ENCODE data around the gene RAB34.

The RAB34 gene

DNA sequence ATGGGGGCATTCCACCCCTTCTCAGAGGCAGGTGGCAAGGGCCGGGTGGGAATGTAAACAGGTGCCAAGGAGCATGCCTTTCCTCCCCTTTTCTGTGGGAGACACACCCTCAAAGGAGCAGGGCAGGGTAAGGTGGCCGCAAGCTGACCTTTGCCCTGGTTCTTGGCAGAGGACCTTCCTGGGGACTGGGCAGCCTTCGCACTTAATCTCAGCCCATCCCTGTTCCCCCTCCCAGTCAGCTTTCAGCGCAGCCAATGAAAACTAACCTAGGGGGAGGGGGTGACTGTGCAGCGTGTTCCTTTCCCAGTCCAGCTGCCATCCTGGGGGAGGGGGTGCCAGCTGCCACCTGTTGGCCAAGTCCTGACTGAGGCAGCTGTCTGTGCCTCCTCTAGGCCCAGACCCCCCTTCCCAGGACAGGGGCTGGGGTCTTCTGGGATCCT, 29.0 kb upstream of the RAB34 start:
- DNase-seq (ENCODE audit: low spot score): no peak
- POLR2A ChIA-PET (ENCODE audit: low non-redundant PET): interaction anchor here (0.7 to 6.8 kb wide), 3 partner anchors 20 to 133 kb away, joined by 3 to 95 read pairs (median 7); partner anchors contain the start of genes NEK8, RPL23A and TLCD1
- CTCF ChIA-PET: interaction anchor here (14.3 kb wide), 1 partner anchor 20 kb away, joined by 249 read pairs; the partner anchor contains the start of genes NEK8 and TLCD1
- TF ChIP-seq CTCF (conservative IDR thresholded peaks at IDR 0.05; ENCODE audit: low read depth): no peak
- H3K27ac ChIP-seq: peak overlapping the region; percentile 100

GRCh38 chr17:28745786-28746411, 28.2 kb upstream of the RAB34 start:
- ChIA-PET CTCF (interaction anchor here (0.6 to 14.3 kb wide), 2 partner anchors 17 to 19 kb away, joined by 5 to 249 read pairs; partner anchors contain the start of genes NEK8 and TLCD1), POLR2A (ENCODE audit: low non-redundant PET) (interaction anchor here (0.7 to 6.8 kb wide), 3 partner anchors 19 to 204 kb away, joined by 3 to 95 read pairs (median 3); partner anchors contain the start of genes NEK8 and TLCD1)
- no peak for TF ChIP-seq CTCF (conservative IDR thresholded peaks at IDR 0.05; ENCODE audit: low read depth)
- H3K27ac ChIP-seq: peak overlapping the region; percentile 100
- DNase-seq (ENCODE audit: low spot score): peak; percentile 83

DNA sequence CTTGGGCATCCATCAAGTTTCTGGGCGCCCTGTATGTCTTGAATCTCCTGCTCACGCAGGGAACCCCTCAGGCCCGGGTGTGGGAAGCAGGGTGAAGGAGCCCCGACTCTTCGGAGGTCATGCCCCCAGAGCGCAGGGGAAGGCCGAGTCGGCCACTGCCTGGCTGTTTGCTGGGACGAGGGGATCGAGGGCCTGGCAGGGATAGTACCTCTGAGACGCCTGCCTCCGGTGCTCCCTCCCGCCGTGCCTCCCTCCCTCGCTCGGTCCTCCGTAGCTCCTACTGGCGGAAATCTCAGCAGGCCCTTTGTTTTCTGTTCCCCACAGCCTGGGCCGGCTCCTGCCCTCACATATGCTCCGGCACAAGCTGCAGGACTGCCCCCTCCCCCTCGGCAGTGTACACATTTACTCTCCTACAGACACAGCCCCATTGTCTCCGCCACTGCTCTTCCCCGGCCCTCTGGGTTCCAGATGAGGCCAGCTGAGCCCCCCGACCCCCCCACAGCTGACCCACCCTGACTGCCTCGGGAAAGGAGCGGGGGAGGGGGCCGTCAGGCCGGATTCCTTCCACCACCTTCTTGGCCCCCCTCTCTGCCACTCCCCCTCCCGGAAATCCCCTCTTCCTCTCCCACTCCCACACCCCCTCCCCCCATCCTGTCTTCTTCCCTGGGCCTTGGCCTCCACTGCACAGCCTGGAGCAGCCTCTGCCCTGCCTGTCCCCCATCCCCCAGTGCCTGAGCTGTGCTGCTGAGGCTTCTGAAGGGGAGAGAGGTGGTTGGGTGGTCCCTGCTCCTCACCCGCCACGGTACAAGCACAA, 27.5 kb upstream of the RAB34 start:
- CTCF ChIA-PET: interaction anchor here (0.6 to 14.3 kb wide), 2 partner anchors 18 to 19 kb away, joined by 5 to 249 read pairs; partner anchors contain the start of genes NEK8 and TLCD1
- no peak for DNase-seq (ENCODE audit: low spot score)

GRCh38 chr17:28744104-28744971, 26.7 kb upstream of the RAB34 start:
- TF ChIP-seq CTCF (conservative IDR thresholded peaks at IDR 0.05; ENCODE audit: low read depth): no peak
- DNase-seq (ENCODE audit: low spot score): peak; percentile 76
- POLR2A ChIA-PET (ENCODE audit: low non-redundant PET): interaction anchor here (0.8 to 6.8 kb wide), 2 partner anchors 18 to 25 kb away, joined by 3 to 95 read pairs; partner anchors contain the start of genes NEK8, RPL23A and TLCD1
- CTCF ChIA-PET: interaction anchor here (14.3 kb wide), 1 partner anchor 18 kb away, joined by 249 read pairs; the partner anchor contains the start of genes NEK8 and TLCD1
- peak overlapping the region; percentile 100 for H3K27ac ChIP-seq

More for the DNA sequence above, 27.5 kb upstream of the RAB34 start:
- no peak for TF ChIP-seq CTCF (conservative IDR thresholded peaks at IDR 0.05; ENCODE audit: low read depth)
- POLR2A ChIA-PET (ENCODE audit: low non-redundant PET): interaction anchor here (0.8 to 6.8 kb wide), 3 partner anchors 19 to 204 kb away, joined by 3 to 95 read pairs (median 3); partner anchors contain the start of genes NEK8, RPL23A and TLCD1
- peak overlapping the region; percentile 100 for H3K27ac ChIP-seq

GRCh38 chr17:28743243-28744103, 25.8 kb upstream of the RAB34 start, which contains the start of gene TRAF4:
Gene TRAF4, plus strand, starts transcription at chr17:28744011. Its CDS starts 102 bp downstream, at chr17:28744113.
- ChIA-PET CTCF (interaction anchor here (0.6 to 14.3 kb wide), 4 partner anchors 17 to 114 kb away, joined by 3 to 249 read pairs (median 4); partner anchors contain the start of genes NEK8 and TLCD1), POLR2A (ENCODE audit: low non-redundant PET) (interaction anchor here (1.1 to 6.8 kb wide), 2 partner anchors 17 to 24 kb away, joined by 5 to 95 read pairs; partner anchors contain the start of genes NEK8, RPL23A and TLCD1)
- DNase-seq (ENCODE audit: low spot score): peak; percentile 93
- TF ChIP-seq CTCF (conservative IDR thresholded peaks at IDR 0.05; ENCODE audit: low read depth): 0 out of 2 replicates have a peak, but pooled peaks have one; percentile 7
- peak within 1 kb of the TSS; percentile 100 for H3K27ac ChIP-seq
